ENCODE measurements around the gene NAA35.
"Not testable (repeated sequence)": the region's sequence is repeated elsewhere in the genome, so short reads cannot be mapped to it uniquely, and the experiment has no call there.

Gene NAA35

GRCh38 chr9:85949586-85950335, 8.8 kb downstream of the NAA35 start:
- no peak overlapping the region for H3K9ac ChIP-seq (ENCODE audit: low read length)
- peaks cover 10% of the 10 kb centered on the region for H3K36me3 ChIP-seq (ENCODE audit: insufficient read depth, low read length)
- H3K4me1 ChIP-seq (ENCODE audit: insufficient read depth, low read length), result peaks cover 41% of the 10 kb centered on the region
- H3K9me3 ChIP-seq (ENCODE audit: low read length), result no peaks in the 10 kb centered on the region
- H3K27ac ChIP-seq (ENCODE audit: low read depth, low read length), result no peak overlapping the region
- H3K27me3 ChIP-seq (ENCODE audit: control insufficient read depth in 1 of 2, insufficient read depth in 2 of 2, low read length in 2 of 2), result no peaks in the 10 kb centered on the region
- H3K4me3 ChIP-seq (ENCODE audit: low read depth in 1 of 2, low read length in 2 of 2), result no peak overlapping the region

DNA sequence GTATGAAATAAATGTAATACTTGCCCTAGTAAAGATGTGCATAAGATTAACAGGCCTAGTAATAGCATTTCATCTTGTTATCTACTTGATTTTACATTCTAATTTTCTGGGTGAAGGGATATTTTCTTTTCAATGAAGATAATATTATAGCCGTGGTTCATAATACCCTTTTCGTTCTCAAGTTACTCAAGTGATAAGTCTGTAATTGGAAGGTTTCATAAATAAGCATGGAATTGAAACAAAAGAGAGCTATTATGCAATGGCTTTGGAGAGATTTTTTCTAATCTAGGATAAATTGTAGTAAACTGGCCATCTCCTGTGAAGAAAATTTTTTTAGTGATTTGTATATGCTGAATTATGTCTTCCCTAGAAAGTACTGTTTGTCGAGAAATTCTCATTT, 19.0 kb downstream of the NAA35 start:
- no peaks in the 10 kb centered on the region for H3K9me3 ChIP-seq (ENCODE audit: low read length)
- H3K27ac ChIP-seq (ENCODE audit: low read depth, low read length), result no peak overlapping the region
- H3K27me3 ChIP-seq (ENCODE audit: control insufficient read depth in 1 of 2, insufficient read depth in 2 of 2, low read length in 2 of 2), result no peaks in the 10 kb centered on the region
- no peak overlapping the region for H3K4me3 ChIP-seq (ENCODE audit: low read depth in 1 of 2, low read length in 2 of 2)
- H3K9ac ChIP-seq (ENCODE audit: low read length), result no peak overlapping the region
- peaks cover 9% of the 10 kb centered on the region for H3K4me1 ChIP-seq (ENCODE audit: insufficient read depth, low read length)
- H3K36me3 ChIP-seq (ENCODE audit: insufficient read depth, low read length), result peaks cover 17% of the 10 kb centered on the region

GRCh38 chr9:85960688-85961093, 19.7 kb downstream of the NAA35 start:
- Histone ChIP-seq H3K36me3 (ENCODE audit: insufficient read depth, low read length) (peaks cover 19% of the 10 kb centered on the region), H3K27ac (ENCODE audit: low read depth, low read length) (no peak overlapping the region)

DNA sequence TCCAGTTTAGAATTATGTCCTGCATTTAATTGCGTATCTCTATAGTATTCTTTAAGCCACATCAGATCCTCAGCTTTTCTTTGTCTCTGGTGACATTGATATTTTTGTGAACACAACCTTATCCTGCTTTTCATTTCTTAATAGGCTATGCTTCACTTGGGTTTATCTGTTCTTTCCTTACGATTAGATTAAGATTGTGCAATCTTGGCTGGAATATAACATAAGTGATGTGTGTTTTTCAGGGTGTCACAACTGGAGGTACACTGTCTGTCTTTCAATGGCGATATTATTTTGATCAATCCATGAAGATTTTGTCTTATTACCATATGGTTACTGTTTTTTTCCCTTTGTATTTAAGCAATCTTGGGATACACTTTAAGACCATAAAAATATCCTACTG, 23.6 kb downstream of the NAA35 start:
- H3K36me3 ChIP-seq (ENCODE audit: insufficient read depth, low read length), result peaks cover 18% of the 10 kb centered on the region
- no peak overlapping the region for H3K27ac ChIP-seq (ENCODE audit: low read depth, low read length)
- peaks cover 9% of the 10 kb centered on the region for H3K4me1 ChIP-seq (ENCODE audit: insufficient read depth, low read length)
- H3K9me3 ChIP-seq (ENCODE audit: low read length), result no peaks in the 10 kb centered on the region
- no peak overlapping the region for H3K4me3 ChIP-seq (ENCODE audit: low read depth in 1 of 2, low read length in 2 of 2)
- no peak overlapping the region for H3K9ac ChIP-seq (ENCODE audit: low read length)
- H3K27me3 ChIP-seq (ENCODE audit: control insufficient read depth in 1 of 2, insufficient read depth in 2 of 2, low read length in 2 of 2), result no peaks in the 10 kb centered on the region

More at GRCh38 chr9:85960688-85961093, 19.7 kb downstream of the NAA35 start:
- peaks cover 9% of the 10 kb centered on the region for H3K4me1 ChIP-seq (ENCODE audit: insufficient read depth, low read length)
- no peaks in the 10 kb centered on the region for H3K9me3 ChIP-seq (ENCODE audit: low read length)
- H3K4me3 ChIP-seq (ENCODE audit: low read depth in 1 of 2, low read length in 2 of 2), result no peak overlapping the region
- no peak overlapping the region for H3K9ac ChIP-seq (ENCODE audit: low read length)
- no peaks in the 10 kb centered on the region for H3K27me3 ChIP-seq (ENCODE audit: control insufficient read depth in 1 of 2, insufficient read depth in 2 of 2, low read length in 2 of 2)

GRCh38 chr9:85964949-85965348, 24.0 kb downstream of the NAA35 start:
- no peaks in the 10 kb centered on the region for H3K9me3 ChIP-seq (ENCODE audit: low read length)
- no peak overlapping the region for H3K9ac ChIP-seq (ENCODE audit: low read length)
- H3K36me3 ChIP-seq (ENCODE audit: insufficient read depth, low read length), result peaks cover 22% of the 10 kb centered on the region
- no peak overlapping the region for H3K4me3 ChIP-seq (ENCODE audit: low read depth in 1 of 2, low read length in 2 of 2)
- no peaks in the 10 kb centered on the region for H3K27me3 ChIP-seq (ENCODE audit: control insufficient read depth in 1 of 2, insufficient read depth in 2 of 2, low read length in 2 of 2)
- peaks cover 9% of the 10 kb centered on the region for H3K4me1 ChIP-seq (ENCODE audit: insufficient read depth, low read length)
- no peak overlapping the region for H3K27ac ChIP-seq (ENCODE audit: low read depth, low read length)

- no peaks in the 10 kb centered on the region for H3K4me1 ChIP-seq (ENCODE audit: insufficient read depth, low read length)
- H3K36me3 ChIP-seq (ENCODE audit: insufficient read depth, low read length), result peaks cover 13% of the 10 kb centered on the region
- no peak overlapping the region for H3K9ac ChIP-seq (ENCODE audit: low read length)
- H3K27ac ChIP-seq (ENCODE audit: low read depth, low read length), result no peak overlapping the region
- H3K9me3 ChIP-seq (ENCODE audit: low read length), result no peaks in the 10 kb centered on the region
- H3K27me3 ChIP-seq (ENCODE audit: control insufficient read depth in 1 of 2, insufficient read depth in 2 of 2, low read length in 2 of 2), result no peaks in the 10 kb centered on the region
- H3K4me3 ChIP-seq (ENCODE audit: low read depth in 1 of 2, low read length in 2 of 2), result no peak overlapping the region
Observed at GRCh38 chr9:85969727-85970126, 28.8 kb downstream of the NAA35 start.

DNA sequence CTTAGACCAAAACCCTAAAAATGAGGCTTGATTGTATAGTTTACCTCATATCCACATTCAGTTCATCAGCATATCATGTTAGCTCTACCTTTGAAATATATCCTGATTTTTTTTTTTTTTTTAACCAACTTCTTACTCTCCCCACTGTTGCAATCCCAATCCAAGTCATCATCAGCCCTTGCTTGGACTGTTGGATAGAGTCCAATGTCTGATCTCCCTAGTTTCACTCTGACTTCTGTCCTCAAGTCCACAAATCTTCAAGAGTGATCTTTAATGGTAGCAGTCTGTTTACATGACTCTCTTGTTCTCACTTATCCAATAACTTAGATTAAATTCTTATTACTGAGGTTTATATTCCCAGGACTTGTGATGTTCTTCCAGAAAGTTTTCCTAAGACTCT, 30.8 kb downstream of the NAA35 start:
- no peaks in the 10 kb centered on the region for H3K9me3 ChIP-seq (ENCODE audit: low read length)
- no peak overlapping the region for H3K9ac ChIP-seq (ENCODE audit: low read length)
- peaks cover 8% of the 10 kb centered on the region for H3K36me3 ChIP-seq (ENCODE audit: insufficient read depth, low read length)
- H3K27ac ChIP-seq (ENCODE audit: low read depth, low read length), result no peak overlapping the region
- H3K4me1 ChIP-seq (ENCODE audit: insufficient read depth, low read length), result no peaks in the 10 kb centered on the region
- H3K27me3 ChIP-seq (ENCODE audit: control insufficient read depth in 1 of 2, insufficient read depth in 2 of 2, low read length in 2 of 2), result no peaks in the 10 kb centered on the region
- H3K4me3 ChIP-seq (ENCODE audit: low read depth in 1 of 2, low read length in 2 of 2), result no peak overlapping the region

GRCh38 chr9:85973238-85973637, 32.3 kb downstream of the NAA35 start:
- Histone ChIP-seq H3K4me1 (ENCODE audit: insufficient read depth, low read length) (no peaks in the 10 kb centered on the region), H3K27ac (ENCODE audit: low read depth, low read length) (no peak overlapping the region), H3K36me3 (ENCODE audit: insufficient read depth, low read length) (peaks cover 8% of the 10 kb centered on the region), H3K4me3 (ENCODE audit: low read depth in 1 of 2, low read length in 2 of 2) (no peak overlapping the region), H3K9ac (ENCODE audit: low read length) (no peak overlapping the region), H3K9me3 (ENCODE audit: low read length) (no peaks in the 10 kb centered on the region), H3K27me3 (ENCODE audit: control insufficient read depth in 1 of 2, insufficient read depth in 2 of 2, low read length in 2 of 2) (no peaks in the 10 kb centered on the region)

DNA sequence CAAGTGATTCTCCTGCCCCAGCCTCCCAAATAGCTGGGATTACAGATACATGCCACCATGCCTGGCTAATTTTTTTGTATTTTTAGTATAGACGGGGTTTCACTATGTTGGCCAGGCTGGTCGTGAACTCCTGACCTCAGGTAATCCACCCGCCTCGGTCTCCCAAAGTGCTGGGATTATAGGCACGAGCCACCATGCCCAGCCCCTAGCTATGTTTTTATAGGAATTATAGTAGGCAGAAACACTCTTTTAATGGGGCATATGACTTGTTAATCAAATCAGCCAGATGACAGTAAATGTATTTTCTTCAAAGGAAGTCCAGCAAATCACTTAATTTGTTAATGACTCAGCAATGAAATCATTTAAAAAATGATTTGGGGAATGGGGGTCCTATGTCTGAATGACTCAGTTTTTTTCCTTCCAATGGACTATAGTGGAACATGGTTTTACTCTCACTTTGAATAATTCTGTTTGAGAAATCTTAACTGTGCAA, 33.2 kb downstream of the NAA35 start:
- not testable (repeated sequence) for H3K27ac ChIP-seq (ENCODE audit: low read depth, low read length); H3K4me3 ChIP-seq (ENCODE audit: low read depth in 1 of 2, low read length in 2 of 2); H3K27me3 ChIP-seq (ENCODE audit: control insufficient read depth in 1 of 2, insufficient read depth in 2 of 2, low read length in 2 of 2); H3K4me1 ChIP-seq (ENCODE audit: insufficient read depth, low read length); H3K9ac ChIP-seq (ENCODE audit: low read length); H3K9me3 ChIP-seq (ENCODE audit: low read length)
- peaks cover 14% of the 10 kb centered on the region for H3K36me3 ChIP-seq (ENCODE audit: insufficient read depth, low read length)

DNA sequence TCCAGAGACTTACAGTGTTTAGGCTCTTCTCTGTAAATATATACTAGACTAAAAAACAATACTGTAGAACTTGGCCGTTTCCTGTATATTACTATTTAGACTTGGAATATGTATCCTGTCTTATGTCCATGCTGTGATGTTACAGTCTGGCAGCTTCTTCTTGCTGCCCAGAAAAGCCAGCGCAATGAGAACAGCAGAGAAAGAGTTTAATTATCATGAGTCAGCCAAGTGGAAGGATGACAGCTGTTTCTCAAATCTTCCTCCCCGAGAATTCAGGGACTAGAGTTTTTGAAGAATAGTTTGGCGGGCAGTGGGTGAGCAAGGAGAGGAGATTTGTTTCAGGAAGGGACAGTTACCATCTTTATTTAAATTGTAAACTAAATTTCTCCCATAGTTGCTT, 37.5 kb downstream of the NAA35 start:
- Histone ChIP-seq H3K9me3 (ENCODE audit: low read length) (no peaks in the 10 kb centered on the region), H3K9ac (ENCODE audit: low read length) (no peak overlapping the region), H3K27me3 (ENCODE audit: control insufficient read depth in 1 of 2, insufficient read depth in 2 of 2, low read length in 2 of 2) (no peaks in the 10 kb centered on the region), H3K27ac (ENCODE audit: low read depth, low read length) (no peak overlapping the region), H3K4me3 (ENCODE audit: low read depth in 1 of 2, low read length in 2 of 2) (no peak overlapping the region), H3K4me1 (ENCODE audit: insufficient read depth, low read length) (peaks cover 4% of the 10 kb centered on the region), H3K36me3 (ENCODE audit: insufficient read depth, low read length) (peaks cover 20% of the 10 kb centered on the region)

DNA sequence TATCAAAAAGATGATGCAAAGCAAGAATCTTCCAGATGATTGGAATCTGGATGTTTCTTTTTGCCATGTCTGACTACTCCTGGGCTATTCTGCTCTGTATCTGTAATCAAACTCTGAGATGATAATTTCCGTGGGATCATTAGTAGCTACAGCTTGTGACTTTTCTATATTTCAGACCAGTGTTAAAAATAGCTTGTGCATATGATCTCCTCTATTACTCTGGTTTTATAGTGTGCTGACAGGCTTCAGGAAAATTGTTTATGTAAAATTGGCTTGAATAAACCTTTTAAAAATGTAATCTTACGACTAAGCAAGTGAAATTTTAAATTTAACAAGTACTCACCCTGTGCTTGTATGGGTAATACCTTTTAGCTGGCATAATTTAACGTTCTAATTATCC, 40.4 kb downstream of the NAA35 start:
- Histone ChIP-seq H3K9ac (ENCODE audit: low read length) (no peak overlapping the region), H3K27me3 (ENCODE audit: control insufficient read depth in 1 of 2, insufficient read depth in 2 of 2, low read length in 2 of 2) (no peaks in the 10 kb centered on the region), H3K36me3 (ENCODE audit: insufficient read depth, low read length) (peaks cover 27% of the 10 kb centered on the region), H3K4me1 (ENCODE audit: insufficient read depth, low read length) (peaks cover 4% of the 10 kb centered on the region), H3K9me3 (ENCODE audit: low read length) (no peaks in the 10 kb centered on the region), H3K27ac (ENCODE audit: low read depth, low read length) (no peak overlapping the region), H3K4me3 (ENCODE audit: low read depth in 1 of 2, low read length in 2 of 2) (no peak overlapping the region)

- Histone ChIP-seq H3K9me3 (ENCODE audit: low read length) (no peaks in the 10 kb centered on the region), H3K27me3 (ENCODE audit: control insufficient read depth in 1 of 2, insufficient read depth in 2 of 2, low read length in 2 of 2) (no peaks in the 10 kb centered on the region), H3K27ac (ENCODE audit: low read depth, low read length) (no peak overlapping the region), H3K9ac (ENCODE audit: low read length) (no peak overlapping the region), H3K4me1 (ENCODE audit: insufficient read depth, low read length) (peaks cover 4% of the 10 kb centered on the region), H3K36me3 (ENCODE audit: insufficient read depth, low read length) (peaks cover 27% of the 10 kb centered on the region), H3K4me3 (ENCODE audit: low read depth in 1 of 2, low read length in 2 of 2) (no peak overlapping the region)
Observed at GRCh38 chr9:85984457-85984856, 43.5 kb downstream of the NAA35 start.

Data from muscle layer of colon (tissue), 2 donors.